ENCODE measurements around the gene CCDC33. TPM values are rescaled to one million over a fixed set of nuclear protein-coding genes. Genes with fewer than 3 reads are reported as not detected.

CCDC33 gene
- total RNA-seq, 1 experiment from 2014 or later = 0.77 TPM

- Histone ChIP-seq H3K9me3 (ENCODE audit: low read length) (no peaks in the 10 kb centered on the region), H3K27me3 (ENCODE audit: low read length) (no peaks in the 10 kb centered on the region), H2AFZ (ENCODE audit: low read length) (no peak overlapping the region), H3K9ac (ENCODE audit: low read length) (no peak overlapping the region), H3K79me2 (ENCODE audit: low read length) (no peaks in the 10 kb centered on the region), H3K4me2 (ENCODE audit: low read length) (no peak overlapping the region), H3K27ac (ENCODE audit: low read length) (no peak overlapping the region), H4K20me1 (ENCODE audit: low read length) (no peaks in the 10 kb centered on the region), H3K36me3 (ENCODE audit: low read depth, low read length) (no peaks in the 10 kb centered on the region), H3K9me2 (replicated peaks; ENCODE audit: low read length) (no peaks in the 10 kb centered on the region), H3K4me1 (ENCODE audit: insufficient read depth, low read length) (no peaks in the 10 kb centered on the region; the same call in 1 of the 2 replicates), H3F3A (ENCODE audit: low read length, unreplicated experiment) (no peaks in the 10 kb centered on the region), H3K4me3 (ENCODE audit: low read length) (no peak overlapping the region)
- DNase-seq (peak; percentile 27), ATAC-seq (no peak)
- CTCF ChIA-PET = no interaction called here
- POLR2A ChIA-PET (ENCODE audit: unreplicated experiment) = no interaction called here
- intact Hi-C loops (cut with micrococcal nuclease) = no loop called here
- no peak for TF ChIP-seq EZH2phosphoT487 (IDR thresholded peaks at IDR 0.05; ENCODE audit: borderline replicate concordance, low read length)
- no peak for TF ChIP-seq EZH2 (IDR thresholded peaks at IDR 0.05; ENCODE audit: low read length, unreplicated experiment)
- no peak for TF ChIP-seq CTCF (conservative IDR thresholded peaks at IDR 0.05; ENCODE audit: low read depth, low read length)
- BruUV-seq (replicated peaks) = no TSS peak
These were observed 27.1 kb upstream of the CCDC33 start for GRCh38 chr15:74208901-74209559.

- TF ChIP-seq EZH2phosphoT487 (IDR thresholded peaks at IDR 0.05; ENCODE audit: borderline replicate concordance, low read length) = no peak
- no peak for TF ChIP-seq CTCF (conservative IDR thresholded peaks at IDR 0.05; ENCODE audit: low read depth, low read length)
- TF ChIP-seq EZH2 (IDR thresholded peaks at IDR 0.05; ENCODE audit: low read length, unreplicated experiment) = no peak
- peaks cover 1% of the 10 kb centered on the region for H3K4me1 ChIP-seq (ENCODE audit: insufficient read depth, low read length)
- intact Hi-C loops (cut with micrococcal nuclease) = no loop called here
- no peak overlapping the region for H3K4me2 ChIP-seq (ENCODE audit: low read length)
- H2AFZ ChIP-seq (ENCODE audit: low read length) = no peak overlapping the region
- no TSS peak for BruUV-seq (replicated peaks)
- ATAC-seq (no peak), DNase-seq (no peak)
- no peak overlapping the region for H3K4me3 ChIP-seq (ENCODE audit: low read length)
- POLR2A ChIA-PET (ENCODE audit: unreplicated experiment) = no interaction called here
- H3K9me3 ChIP-seq (ENCODE audit: low read length) = no peaks in the 10 kb centered on the region
- no peaks in the 10 kb centered on the region for H4K20me1 ChIP-seq (ENCODE audit: low read length)
- H3K9ac ChIP-seq (ENCODE audit: low read length) = no peak overlapping the region
- H3K9me2 ChIP-seq (replicated peaks; ENCODE audit: low read length) = no peaks in the 10 kb centered on the region
- H3F3A ChIP-seq (ENCODE audit: low read length, unreplicated experiment) = no peaks in the 10 kb centered on the region
- CTCF ChIA-PET = no interaction called here
- no peaks in the 10 kb centered on the region for H3K79me2 ChIP-seq (ENCODE audit: low read length)
- H3K27ac ChIP-seq (ENCODE audit: low read length) = no peak overlapping the region
- no peaks in the 10 kb centered on the region for H3K36me3 ChIP-seq (ENCODE audit: low read depth, low read length)
- no peaks in the 10 kb centered on the region for H3K27me3 ChIP-seq (ENCODE audit: low read length)
These were observed 26.6 kb upstream of the CCDC33 start for GRCh38 chr15:74209560-74209958.

- Histone ChIP-seq H3K36me3 (ENCODE audit: low read depth, low read length) (no peaks in the 10 kb centered on the region), H3K27me3 (ENCODE audit: low read length) (no peaks in the 10 kb centered on the region), H3K4me1 (ENCODE audit: insufficient read depth, low read length) (peaks cover 7% of the 10 kb centered on the region), H3K79me2 (ENCODE audit: low read length) (no peaks in the 10 kb centered on the region), H3K9me2 (replicated peaks; ENCODE audit: low read length) (no peaks in the 10 kb centered on the region), H3K27ac (ENCODE audit: low read length) (no peak overlapping the region), H2AFZ (ENCODE audit: low read length) (no peak overlapping the region), H3K9ac (ENCODE audit: low read length) (no peak overlapping the region), H3K4me3 (ENCODE audit: low read length) (no peak overlapping the region), H3K9me3 (ENCODE audit: low read length) (no peaks in the 10 kb centered on the region), H3K4me2 (ENCODE audit: low read length) (no peak overlapping the region), H4K20me1 (ENCODE audit: low read length) (no peaks in the 10 kb centered on the region), H3F3A (ENCODE audit: low read length, unreplicated experiment) (no peaks in the 10 kb centered on the region)
- CTCF ChIA-PET = no interaction called here
- ATAC-seq (no peak), DNase-seq (no peak)
- no TSS peak for BruUV-seq (replicated peaks)
- TF ChIP-seq CTCF (conservative IDR thresholded peaks at IDR 0.05; ENCODE audit: low read depth, low read length) (no peak), EZH2phosphoT487 (IDR thresholded peaks at IDR 0.05; ENCODE audit: borderline replicate concordance, low read length) (no peak), EZH2 (IDR thresholded peaks at IDR 0.05; ENCODE audit: low read length, unreplicated experiment) (no peak)
- intact Hi-C loops (cut with micrococcal nuclease) = no loop called here
- POLR2A ChIA-PET (ENCODE audit: unreplicated experiment) = no interaction called here
These were observed 26.0 kb upstream of the CCDC33 start for GRCh38 chr15:74209997-74210671.

All from PC-3 (cell line).